GM18526 (cell line): ENCODE measurements around the gene FRMD4A.

ENCODE experiments used
- POLR2A ChIP-seq: IDR thresholded peaks from 3 replicates; pipeline ENCODE4 v1.6.1; 2011; ENCODE audit not compliant: insufficient read length; ENCODE audit errors: extremely low read depth

FRMD4A gene

GRCh38 chr10:14123139-14123538 is 207.6 kb downstream of the FRMD4A start:
- no peak for TF ChIP-seq POLR2A

- TF ChIP-seq POLR2A, result no peak
Observed at GRCh38 chr10:14120812-14121211, 209.9 kb downstream of the FRMD4A start.

- TF ChIP-seq POLR2A, result no peak
Observed at GRCh38 chr10:14118953-14119352, 211.8 kb downstream of the FRMD4A start.

- no peak for TF ChIP-seq POLR2A
Observed at GRCh38 chr10:14116837-14117236, 213.9 kb downstream of the FRMD4A start.

- TF ChIP-seq POLR2A, result no peak
Observed at GRCh38 chr10:14116021-14116420, 214.7 kb downstream of the FRMD4A start.

- no peak for TF ChIP-seq POLR2A
Observed at GRCh38 chr10:14114791-14115190, 215.9 kb downstream of the FRMD4A start.

GRCh38 chr10:14112056-14112455 is 218.7 kb downstream of the FRMD4A start:
- no peak for TF ChIP-seq POLR2A

GRCh38 chr10:14111208-14111607 is 219.5 kb downstream of the FRMD4A start:
- no peak for TF ChIP-seq POLR2A

- TF ChIP-seq POLR2A, result no peak
Observed at GRCh38 chr10:14106828-14107227, 223.9 kb downstream of the FRMD4A start.

GRCh38 chr10:14102056-14102455 is 228.7 kb downstream of the FRMD4A start:
- no peak for TF ChIP-seq POLR2A

GRCh38 chr10:14099885-14100284 is 230.8 kb downstream of the FRMD4A start:
- TF ChIP-seq POLR2A, result no peak

GRCh38 chr10:14093730-14094484 is 236.8 kb downstream of the FRMD4A start:
- TF ChIP-seq POLR2A, result no peak

GRCh38 chr10:14092799-14093198 is 237.9 kb downstream of the FRMD4A start:
- no peak for TF ChIP-seq POLR2A

GRCh38 chr10:14089556-14090292 is 241.0 kb downstream of the FRMD4A start:
- TF ChIP-seq POLR2A, result no peak

- TF ChIP-seq POLR2A, result no peak
Observed at GRCh38 chr10:14087566-14087965, 243.2 kb downstream of the FRMD4A start.

- TF ChIP-seq POLR2A, result no peak
Observed at GRCh38 chr10:14086596-14086995, 244.1 kb downstream of the FRMD4A start.
